ENCODE measurements around the gene SMIM21. TPM values are rescaled to one million over a fixed set of nuclear protein-coding genes. Genes with fewer than 3 reads are reported as not detected.

SMIM21 gene
- total RNA-seq, 1 donor from 2014 or later = not detected

DNA sequence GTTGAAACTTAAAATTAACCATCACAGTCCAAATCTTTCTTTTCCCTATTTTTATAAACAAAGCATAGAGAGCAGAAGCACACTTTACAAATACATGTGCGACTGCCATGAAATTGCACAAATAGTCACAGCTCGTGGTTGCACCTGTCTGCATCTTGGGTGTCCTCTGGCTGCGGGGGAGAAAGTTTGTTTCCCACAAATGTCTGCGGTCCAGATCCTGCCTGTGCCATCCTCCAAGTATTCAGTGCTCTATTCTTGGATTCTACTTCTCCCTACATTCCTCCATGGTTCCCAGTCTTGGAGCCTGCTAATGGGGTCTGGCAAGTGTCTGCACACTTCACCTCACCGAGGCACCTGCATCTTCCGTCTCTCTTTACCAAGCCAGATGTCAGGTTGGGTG lies 52.2 kb downstream of the SMIM21 start:
- H3K4me3 Mint-ChIP-seq (ENCODE audit: unreplicated experiment) = no peak overlapping the region
- H3K27ac Mint-ChIP-seq (ENCODE audit: unreplicated experiment) = no peak overlapping the region

GRCh38 chr18:75374466-75374865 lies 53.0 kb downstream of the SMIM21 start:
- Mint-ChIP-seq H3K9me3 (ENCODE audit: unreplicated experiment) (no peaks in the 10 kb centered on the region), H3K4me1 (ENCODE audit: unreplicated experiment) (no peaks in the 10 kb centered on the region), H3K27me3 (ENCODE audit: unreplicated experiment) (no peaks in the 10 kb centered on the region), H3K36me3 (ENCODE audit: low read depth, unreplicated experiment) (peaks cover 4% of the 10 kb centered on the region), H3K4me3 (ENCODE audit: unreplicated experiment) (no peak overlapping the region), H3K27ac (ENCODE audit: unreplicated experiment) (no peak overlapping the region)
- no peak for TF ChIP-seq CTCF (IDR thresholded peaks at IDR 0.05; ENCODE audit: unreplicated experiment)
- DNase-seq (ENCODE audit: low spot score) = no peak

More for the DNA sequence above, 52.2 kb downstream of the SMIM21 start:
- peaks cover 4% of the 10 kb centered on the region for H3K36me3 Mint-ChIP-seq (ENCODE audit: low read depth, unreplicated experiment)
- H3K27me3 Mint-ChIP-seq (ENCODE audit: unreplicated experiment) = no peaks in the 10 kb centered on the region
- no peaks in the 10 kb centered on the region for H3K9me3 Mint-ChIP-seq (ENCODE audit: unreplicated experiment)
- DNase-seq (ENCODE audit: low spot score) = no peak
- TF ChIP-seq CTCF (IDR thresholded peaks at IDR 0.05; ENCODE audit: unreplicated experiment) = no peak
- no peaks in the 10 kb centered on the region for H3K4me1 Mint-ChIP-seq (ENCODE audit: unreplicated experiment)

- TF ChIP-seq CTCF (IDR thresholded peaks at IDR 0.05; ENCODE audit: unreplicated experiment) = no peak
- Mint-ChIP-seq H3K4me1 (ENCODE audit: unreplicated experiment) (peaks cover 6% of the 10 kb centered on the region), H3K36me3 (ENCODE audit: low read depth, unreplicated experiment) (peaks cover 4% of the 10 kb centered on the region), H3K4me3 (ENCODE audit: unreplicated experiment) (no peak overlapping the region), H3K27me3 (ENCODE audit: unreplicated experiment) (no peaks in the 10 kb centered on the region), H3K27ac (ENCODE audit: unreplicated experiment) (no peak overlapping the region), H3K9me3 (ENCODE audit: unreplicated experiment) (no peaks in the 10 kb centered on the region)
- DNase-seq (ENCODE audit: low spot score) = no peak
Observed at GRCh38 chr18:75369026-75369721, 58.3 kb downstream of the SMIM21 start.

GRCh38 chr18:75365837-75366236 lies 61.7 kb downstream of the SMIM21 start:
- Mint-ChIP-seq H3K4me1 (ENCODE audit: unreplicated experiment) (peaks cover 10% of the 10 kb centered on the region), H3K4me3 (ENCODE audit: unreplicated experiment) (no peak overlapping the region), H3K27me3 (ENCODE audit: unreplicated experiment) (no peaks in the 10 kb centered on the region), H3K9me3 (ENCODE audit: unreplicated experiment) (no peaks in the 10 kb centered on the region), H3K36me3 (ENCODE audit: low read depth, unreplicated experiment) (peaks cover under 1% of the 10 kb centered on the region), H3K27ac (ENCODE audit: unreplicated experiment) (no peak overlapping the region)
- TF ChIP-seq CTCF (IDR thresholded peaks at IDR 0.05; ENCODE audit: unreplicated experiment) = no peak
- DNase-seq (ENCODE audit: low spot score) = no peak

GRCh38 chr18:75365254-75365629 lies 62.3 kb downstream of the SMIM21 start:
- Mint-ChIP-seq H3K27me3 (ENCODE audit: unreplicated experiment) (no peaks in the 10 kb centered on the region), H3K36me3 (ENCODE audit: low read depth, unreplicated experiment) (no peaks in the 10 kb centered on the region), H3K9me3 (ENCODE audit: unreplicated experiment) (no peaks in the 10 kb centered on the region), H3K27ac (ENCODE audit: unreplicated experiment) (no peak overlapping the region), H3K4me3 (ENCODE audit: unreplicated experiment) (no peak overlapping the region), H3K4me1 (ENCODE audit: unreplicated experiment) (peaks cover 10% of the 10 kb centered on the region)
- no peak for DNase-seq (ENCODE audit: low spot score)
- no peak for TF ChIP-seq CTCF (IDR thresholded peaks at IDR 0.05; ENCODE audit: unreplicated experiment)

Data from endothelial cell (in vitro differentiated cells).